Stromal cell of bone marrow (primary cell): Measurements from ENCODE around the gene PPIE.

Experiments
- DNase-seq: peaks from one replicate; pipeline ENCODE4 v3.0.0-alpha.2; 2012; ENCODE audit warnings: low read depth

Gene PPIE

DNA sequence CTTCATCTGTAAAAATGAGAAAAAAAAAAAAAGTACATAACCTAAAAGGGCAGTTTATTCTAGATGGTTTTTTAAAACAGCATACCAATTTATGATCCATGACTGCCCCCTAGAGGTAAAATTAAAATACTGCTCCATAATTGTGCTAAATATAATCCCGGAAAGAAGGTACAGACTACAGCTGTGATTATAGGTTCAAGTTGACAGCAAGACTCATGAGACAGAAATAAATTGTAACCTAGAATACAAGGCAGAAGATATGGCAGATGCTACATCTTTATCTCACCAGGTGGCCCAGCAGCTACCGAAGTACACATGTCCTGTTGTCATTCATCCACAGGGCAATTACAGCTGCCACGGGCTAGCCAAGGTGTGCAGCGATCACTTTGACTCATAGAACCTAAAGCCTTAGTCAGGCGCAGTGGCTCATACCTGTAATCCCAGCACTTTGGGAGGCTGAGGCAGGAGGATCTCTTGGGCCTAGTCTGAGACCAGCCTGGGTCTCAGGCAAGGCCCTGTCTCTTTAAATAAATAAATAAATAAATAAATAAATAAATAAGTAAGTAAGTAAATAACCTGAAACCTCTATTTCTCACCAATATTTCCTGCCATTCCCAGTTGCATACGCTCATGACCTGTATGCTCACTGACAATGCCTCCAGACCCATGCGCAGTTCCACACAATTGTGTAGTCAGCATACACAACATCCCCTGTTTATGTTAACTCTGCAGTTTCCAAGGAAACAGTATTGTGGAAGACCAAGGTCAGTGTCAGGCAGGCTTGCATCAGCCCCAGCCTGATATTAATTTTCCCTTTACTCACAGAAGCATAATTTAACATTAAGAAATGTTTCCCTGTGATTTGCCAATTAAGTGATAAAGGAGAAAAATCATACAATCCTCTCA is 18.3 kb upstream of the PPIE start:
- DNase-seq: peak; percentile 41

DNA sequence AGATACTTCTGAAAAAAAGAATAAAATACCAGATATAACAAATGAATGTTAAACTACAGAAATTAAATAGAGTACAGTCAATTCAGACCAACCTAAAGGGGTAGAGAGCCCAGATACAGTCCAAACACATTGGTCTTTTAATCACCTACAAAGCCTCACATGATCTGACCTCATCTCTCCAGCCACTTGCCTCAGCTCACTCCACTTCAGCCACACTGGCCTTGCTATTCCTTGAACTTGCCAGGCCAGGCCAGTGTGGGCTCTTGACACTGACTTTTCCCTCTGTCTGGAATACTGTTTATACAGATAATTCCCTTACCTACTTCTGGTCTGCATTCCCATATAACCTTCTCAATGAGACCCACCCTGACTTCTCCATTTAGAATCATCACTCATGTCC is 17.0 kb upstream of the PPIE start:
- no peak for DNase-seq

DNA sequence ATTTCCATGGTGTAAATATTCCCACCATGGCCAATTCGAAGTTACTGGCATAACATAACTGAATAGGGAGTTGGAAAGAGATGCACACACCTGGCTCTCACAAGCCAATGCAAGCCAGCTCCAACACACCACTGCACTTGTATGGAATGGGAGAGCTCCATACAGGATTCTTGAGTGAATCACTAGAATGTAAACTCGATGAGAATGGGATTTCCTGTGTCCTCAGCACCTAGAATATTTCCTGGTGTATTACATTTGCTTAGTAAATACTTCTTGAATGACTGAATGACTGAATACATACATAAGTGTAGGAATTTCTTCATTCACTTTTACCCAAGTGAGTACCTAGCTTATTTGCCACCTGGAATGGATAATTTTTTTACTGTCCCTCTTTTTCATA is 16.2 kb upstream of the PPIE start:
- no peak for DNase-seq

DNA sequence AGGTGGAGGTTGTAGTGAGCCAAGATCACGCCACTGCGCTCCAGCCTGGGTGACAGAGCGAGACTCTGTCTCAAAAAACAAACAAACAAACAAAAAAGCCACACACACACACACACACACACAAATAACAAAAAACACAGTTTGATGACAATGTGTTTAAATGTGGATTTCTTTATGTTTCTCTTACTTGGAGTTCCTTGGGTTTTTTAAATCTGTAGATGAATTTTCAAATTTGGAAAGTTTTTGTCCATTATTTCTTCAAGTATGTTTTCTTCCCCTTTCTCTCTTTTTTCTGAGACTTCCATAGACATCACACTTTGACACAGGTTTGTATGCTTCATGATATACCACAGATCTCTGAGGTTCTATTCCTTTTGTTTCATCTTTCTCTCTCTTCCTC is 12.1 kb upstream of the PPIE start:
- DNase-seq: no peak

DNA sequence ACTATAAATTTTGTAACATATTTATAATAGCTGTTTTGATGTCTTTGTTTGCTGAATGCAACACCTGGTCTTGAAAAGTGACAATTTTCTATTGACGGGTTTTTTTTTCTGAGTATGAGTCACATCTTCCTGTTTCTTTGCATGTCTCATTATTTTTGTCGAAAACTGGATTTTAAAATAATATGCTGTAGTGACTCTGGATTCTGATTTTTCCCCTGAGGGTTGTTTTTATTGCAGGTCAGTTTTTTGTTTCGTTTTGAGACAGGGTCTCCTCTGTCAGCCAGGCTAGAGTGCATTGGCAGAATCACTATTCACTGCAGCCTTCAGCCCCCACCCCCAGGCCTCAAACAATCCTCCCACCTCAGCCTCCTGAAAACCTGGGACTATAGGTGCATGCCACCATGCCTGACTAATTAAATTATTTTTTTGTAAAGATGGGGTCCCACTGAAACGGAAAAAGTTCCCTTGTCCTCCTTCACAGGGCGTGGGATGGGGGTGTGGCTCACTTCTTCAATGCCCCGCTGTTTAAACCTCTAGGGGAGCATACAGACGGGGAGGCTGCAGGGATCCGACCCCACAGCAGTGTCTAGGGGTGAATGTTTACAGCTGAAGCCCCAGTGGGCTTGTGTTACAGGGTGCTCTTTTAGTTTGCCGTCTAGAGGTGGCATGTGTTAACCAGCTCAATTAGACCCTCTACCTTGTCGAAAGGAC is 11.3 kb upstream of the PPIE start:
- DNase-seq: no peak

DNA sequence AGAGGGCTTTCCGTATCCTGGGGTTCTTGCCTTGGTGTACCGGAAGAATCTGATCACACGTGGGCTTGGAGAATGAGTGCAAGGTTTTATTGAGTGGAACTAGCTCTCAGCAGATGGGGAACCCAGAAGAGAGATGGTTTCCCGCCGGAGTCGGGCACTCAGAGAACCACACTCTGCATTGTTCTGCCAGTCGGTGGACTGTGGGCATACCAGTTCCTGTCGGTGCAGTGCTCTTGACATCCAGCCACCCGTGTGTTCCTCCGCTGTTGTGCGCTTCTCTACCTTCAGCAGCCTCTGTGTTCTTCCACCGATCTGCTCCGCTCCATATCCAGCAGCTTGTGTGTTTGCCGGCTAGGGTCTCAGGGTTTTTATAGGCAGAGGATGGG is 10.8 kb upstream of the PPIE start:
- DNase-seq: no peak

DNA sequence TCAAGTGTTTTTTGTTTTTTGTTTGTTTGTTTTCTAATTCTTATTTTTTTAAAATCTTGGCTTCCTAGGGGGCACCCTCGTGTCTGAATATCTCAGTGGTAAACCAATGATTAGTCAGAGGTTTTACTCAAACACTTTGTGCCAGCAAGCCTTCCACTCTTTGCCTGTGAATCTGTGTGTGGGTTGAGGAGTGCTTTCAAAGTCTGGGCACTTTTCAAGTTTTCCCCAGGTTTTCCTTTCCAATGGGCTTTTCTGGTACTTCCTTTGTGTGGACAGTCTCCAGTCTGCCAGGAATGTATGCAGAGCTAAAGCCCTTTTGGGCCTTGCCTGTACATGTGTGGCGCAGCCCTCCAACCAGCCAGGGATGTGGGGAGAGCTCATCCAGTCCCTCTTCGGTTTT is 9.7 kb upstream of the PPIE start:
- no peak for DNase-seq

DNA sequence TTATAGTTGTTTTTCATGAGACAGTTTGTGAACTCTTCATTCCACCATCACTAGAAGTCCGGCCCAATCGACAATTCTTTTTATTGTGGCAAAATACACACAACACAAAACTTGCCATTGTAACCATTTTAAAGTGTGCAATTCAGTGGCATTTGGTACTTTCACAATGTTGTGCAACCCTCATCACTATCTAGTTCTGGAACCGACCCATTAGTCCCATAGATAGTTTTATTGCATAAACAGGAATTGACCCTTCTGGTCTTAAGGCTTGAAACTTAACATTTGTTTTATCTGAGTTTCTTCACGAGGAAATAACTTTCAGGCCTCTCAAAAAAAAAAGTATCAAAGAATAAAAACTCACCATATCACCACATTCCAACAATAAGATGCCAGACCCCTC is 8.8 kb upstream of the PPIE start:
- DNase-seq: no peak

DNA sequence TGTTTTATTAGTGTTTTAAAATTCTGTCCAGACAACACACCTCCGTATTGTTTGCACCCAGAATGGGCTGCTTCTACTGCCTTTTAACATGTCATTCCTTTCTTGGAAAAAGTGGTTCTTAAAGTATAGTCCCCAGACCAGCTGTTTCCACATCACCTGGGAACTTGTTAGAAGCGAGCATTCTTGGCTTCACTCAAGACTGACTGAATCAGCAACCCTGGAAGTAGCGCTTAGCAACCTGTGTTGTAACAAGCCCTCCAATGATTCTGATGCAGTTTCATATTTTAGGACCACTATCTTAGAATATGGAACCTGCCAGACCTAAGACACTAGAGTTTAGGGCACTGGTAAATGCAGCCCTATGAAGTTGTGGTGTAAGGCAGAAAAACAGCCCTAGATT is 6.0 kb upstream of the PPIE start:
- DNase-seq: no peak

DNA sequence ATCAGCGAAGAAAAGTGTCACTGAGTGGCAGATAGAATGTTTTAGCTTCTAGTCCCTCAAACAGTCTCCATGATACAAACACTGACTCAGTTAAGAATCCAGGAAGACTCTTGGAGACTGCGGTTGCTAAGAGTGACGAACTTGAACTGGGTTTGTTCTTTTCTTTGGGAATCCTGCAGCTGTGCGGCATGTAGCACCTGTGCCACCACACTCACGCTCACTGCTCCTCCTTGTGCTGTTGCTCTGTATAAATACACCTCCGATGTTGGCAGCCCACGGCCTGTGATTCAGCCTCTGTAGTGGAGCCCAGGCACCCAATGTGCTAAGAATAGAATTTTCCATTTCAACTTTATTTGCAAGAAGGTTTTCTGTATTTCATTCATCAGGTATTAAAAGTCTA is 5.5 kb upstream of the PPIE start:
- no peak for DNase-seq

DNA sequence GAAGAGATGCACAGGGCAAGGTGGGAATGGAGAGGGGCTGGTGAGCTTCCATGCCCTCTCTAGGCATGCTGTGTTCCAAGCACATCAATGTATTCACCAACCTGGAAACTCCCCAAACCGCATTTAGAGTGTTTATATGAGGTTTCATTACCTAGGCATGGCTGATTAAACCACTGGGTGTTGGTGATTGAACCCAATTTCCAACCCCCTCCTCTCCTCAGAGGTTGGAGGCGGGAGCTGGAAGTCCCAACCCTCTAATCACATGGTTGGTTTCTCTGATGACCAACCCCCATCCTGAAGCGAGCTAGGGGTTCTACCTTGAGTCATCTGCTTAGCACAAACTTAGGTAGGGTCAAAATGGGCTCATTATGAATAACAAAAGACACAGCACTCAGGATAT is 3.0 kb upstream of the PPIE start:
- DNase-seq: no peak

DNA sequence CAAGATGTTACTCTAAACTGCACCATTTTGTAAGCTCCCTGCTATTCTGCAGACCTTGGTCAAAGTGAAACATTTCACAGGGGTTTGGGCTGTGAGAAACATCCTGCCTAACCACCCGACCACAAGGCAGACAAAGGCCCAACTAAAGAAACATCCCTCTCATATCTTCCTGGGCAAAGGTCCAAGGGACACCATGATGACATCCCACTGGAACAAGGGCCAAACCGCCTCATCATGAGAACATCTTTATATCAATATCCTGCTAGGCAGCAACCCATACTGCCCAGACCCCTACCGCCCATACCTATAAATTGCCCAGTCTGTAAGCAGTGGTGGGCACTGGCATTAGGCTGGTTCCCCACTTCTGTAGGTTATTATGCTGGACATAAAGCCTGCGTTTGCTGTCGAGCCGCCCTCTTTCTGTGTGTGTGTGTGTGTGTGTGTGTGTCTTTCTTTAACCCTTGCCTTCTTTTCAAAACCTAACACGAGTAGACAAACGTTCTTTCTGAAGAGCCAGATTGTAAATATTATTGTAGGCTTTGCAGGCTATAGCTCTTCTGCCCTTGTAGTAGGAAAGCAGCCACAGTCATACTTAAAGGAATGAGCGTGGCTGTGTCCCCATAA is 1.0 kb upstream of the PPIE start:
- DNase-seq: no peak

DNA sequence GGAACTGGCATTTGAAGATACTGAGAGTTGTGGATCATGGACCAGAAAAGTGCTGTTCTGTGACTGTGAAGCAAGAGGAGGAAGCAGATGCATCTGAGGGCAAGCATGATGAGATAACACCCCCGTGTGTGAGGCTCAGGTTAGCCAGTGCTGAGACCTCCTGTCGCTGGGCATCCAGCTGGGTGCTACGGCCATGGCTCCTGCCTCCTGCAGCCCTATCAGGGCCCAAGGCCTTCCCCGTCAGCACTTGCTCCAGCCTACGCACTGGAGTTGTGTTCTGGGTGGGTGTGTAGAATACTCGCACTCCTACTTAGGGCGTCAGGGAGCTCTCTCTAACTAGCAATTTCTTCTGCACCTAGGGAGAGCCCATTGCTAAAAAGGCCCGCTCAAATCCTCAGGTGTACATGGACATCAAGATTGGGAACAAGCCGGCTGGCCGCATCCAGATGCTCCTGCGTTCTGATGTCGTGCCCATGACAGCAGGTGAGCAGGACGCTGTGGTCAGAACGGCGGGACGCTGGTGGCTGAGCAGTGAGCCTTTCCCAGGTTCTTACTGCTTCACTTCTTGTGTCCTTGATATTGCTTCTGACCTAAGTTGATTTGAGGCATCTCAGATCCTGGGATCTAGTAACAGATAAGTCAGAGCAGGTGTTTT is 6.5 kb downstream of the PPIE start:
- no peak for DNase-seq

DNA sequence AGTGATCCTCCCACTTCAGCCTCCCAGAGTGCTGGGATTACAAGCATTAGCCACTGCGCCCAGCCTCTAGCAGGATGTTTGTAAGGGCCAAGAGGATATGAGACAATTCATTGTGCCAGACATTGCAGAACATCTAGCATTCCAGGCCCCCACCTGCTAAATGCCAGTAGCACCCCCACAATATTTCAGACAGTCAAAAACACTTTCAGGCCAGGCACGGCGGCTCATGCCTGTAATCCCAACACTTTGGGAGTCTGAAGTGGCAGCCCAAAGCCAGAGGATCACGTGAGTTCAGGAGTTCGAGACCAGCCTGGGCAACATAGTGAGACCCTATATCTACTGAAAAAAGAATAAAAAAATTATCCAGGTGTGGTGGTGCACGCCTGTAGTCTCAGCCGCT is 12.9 kb downstream of the PPIE start:
- DNase-seq: no peak

DNA sequence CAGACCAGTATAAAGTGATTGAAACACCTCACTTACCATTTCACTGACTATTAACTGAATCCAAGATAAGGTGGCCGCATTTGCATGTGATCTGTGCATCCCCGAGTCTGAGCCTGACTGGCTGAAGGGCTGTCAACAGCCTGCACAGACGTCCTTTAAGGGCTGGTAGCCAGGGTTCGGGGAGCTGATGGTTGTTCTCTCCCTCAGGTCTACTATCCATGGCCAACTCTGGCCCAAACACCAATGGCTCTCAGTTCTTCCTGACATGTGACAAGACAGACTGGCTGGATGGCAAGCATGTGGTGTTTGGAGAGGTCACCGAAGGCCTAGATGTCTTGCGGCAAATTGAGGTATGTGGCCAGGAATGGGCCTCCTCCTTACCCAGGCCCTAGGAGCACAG is 14.0 kb downstream of the PPIE start:
- no peak for DNase-seq

DNA sequence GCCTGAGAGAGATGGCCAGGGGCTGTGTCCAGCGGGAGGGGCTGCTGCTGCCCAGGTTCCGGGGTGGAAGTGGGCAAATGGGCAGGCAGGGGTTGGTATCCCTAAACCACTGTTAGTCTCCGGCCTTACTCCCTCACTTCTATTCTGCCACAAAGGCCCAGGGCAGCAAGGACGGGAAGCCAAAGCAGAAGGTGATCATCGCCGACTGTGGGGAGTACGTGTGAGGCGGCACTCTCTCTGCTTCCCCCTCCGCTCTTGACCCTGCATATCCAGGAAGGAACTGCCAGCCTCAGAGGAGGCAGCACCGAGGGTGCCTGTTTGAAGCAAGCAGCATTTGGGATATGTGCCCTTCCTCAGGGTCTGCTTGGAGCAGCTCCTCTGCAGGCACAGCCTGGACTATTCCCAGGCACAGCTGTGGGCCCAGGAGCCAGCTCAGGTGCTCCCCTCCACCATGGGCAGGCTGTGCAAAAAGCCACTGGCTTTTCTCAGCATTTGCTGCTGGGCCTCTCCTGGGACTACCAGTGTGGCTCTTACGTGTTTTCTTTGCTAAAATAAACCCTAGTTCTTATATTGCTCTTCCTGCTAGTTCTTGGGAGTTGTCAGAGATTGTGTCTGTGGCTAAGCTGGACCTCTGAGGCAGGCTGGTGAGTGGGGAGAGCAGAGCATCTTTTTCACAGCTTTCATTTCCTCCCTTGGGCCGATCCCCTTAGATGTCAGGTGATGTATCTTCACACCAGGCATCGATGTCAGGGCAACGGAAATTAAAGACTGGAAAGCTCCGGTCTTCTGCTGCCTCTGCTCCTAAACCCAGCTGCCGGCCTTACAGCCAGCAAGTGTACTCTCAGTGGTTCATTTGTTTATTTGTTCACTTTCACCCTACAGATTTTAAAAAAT is 14.7 kb downstream of the PPIE start:
- no peak for DNase-seq

DNA sequence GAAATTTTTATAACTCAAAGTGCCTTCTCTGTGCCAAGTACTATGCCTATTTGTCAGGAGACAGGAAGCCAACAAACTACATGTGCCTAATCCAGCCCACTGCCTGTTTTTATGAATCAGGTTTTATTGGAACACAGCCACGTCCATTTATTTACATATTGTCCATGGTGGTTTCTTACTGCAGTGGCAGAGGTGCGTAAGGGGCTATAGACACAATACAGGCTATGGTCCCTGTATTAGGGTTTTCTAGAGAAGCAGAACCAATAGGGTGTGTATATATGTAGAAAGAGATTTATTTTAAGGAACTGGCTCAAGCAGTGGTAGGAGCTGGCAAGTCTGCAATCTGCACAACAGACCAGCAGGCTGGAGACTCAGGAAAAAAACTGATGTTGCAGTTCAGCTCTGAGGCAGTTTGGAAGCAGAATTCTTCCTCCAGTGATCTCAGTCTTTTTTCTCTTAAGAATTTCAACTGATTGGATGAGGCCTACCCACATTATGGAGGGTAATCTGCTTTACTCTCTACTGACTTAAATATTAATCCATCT is 15.4 kb downstream of the PPIE start:
- DNase-seq: no peak

DNA sequence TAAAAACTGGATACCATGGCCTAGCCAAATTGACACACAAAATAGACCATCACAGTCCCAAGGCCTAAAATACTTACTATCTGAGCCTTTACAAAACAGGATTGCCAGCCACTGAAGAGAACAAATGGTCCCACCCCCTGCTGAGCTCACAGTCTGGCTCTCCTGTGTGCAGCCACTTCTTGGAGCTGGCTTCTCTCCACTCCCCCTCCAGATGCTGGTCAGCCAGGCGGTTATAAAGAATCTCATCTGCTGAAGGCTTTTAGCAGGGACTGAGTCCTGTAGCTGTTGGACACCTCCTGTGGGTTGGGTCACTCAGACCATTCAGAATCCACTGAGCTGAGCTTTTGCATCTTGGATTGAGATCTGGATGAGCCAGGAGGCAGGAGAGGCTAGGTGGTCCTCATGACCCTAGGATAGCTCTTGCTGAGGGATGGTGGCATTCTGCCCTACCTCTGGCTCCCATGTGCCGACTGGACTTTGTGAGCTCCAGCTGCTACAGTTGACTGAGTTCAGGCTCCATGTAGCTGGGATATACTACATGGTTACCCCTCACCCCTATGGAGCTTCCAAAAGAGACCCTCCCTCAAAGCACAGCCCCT is 16.3 kb downstream of the PPIE start:
- no peak for DNase-seq

DNA sequence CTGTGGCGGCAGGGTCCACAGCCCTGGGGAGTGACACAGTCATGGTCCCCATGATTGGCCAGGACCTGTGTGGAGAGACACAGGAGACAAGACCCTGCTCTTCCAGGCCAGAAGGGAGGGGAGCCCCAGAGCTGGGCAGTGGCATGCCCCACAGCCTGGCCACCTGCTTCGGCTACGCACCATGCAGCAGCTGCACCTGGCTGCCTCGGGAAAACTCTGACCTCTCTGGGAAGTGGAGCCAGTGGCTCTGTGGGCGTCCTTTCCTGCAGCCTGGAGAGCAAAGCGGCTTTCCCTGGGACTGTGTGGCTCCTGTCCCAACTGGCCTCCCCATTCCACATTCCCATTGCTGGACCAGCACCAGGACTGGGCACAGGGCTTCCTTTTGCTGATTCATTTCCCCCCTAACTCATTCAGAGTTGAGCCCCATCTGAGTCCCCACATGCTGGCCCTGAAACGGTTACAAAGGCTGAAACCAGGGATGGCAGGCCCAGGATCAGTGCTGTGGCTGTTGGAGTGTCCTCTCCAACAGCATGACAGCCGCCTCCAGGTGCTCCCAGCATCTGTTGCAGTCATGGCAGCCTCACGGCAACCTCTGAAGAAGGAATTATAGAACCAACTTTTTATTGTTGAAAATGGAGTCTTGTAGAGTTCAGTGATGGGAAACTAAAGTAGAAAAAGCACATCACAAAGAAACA is 17.4 kb downstream of the PPIE start:
- no peak for DNase-seq

DNA sequence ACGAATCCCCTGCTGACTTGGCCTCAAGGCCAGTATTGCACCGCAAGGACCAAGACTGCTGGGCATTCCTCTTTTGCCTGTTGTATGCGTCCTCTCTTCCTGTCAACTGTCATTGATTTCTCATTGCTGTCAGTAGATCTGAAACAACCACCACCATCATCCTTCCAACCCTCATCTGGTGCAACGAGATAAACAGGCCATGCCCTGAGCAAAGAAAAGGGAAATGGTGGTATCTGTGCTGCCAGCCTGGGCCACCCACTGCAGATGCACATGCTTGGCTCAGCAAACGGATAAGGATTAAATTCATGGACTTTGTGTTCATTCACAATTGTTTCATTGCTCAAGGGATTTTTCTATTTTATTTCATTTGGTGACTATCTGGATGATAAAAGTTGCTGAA is 18.8 kb downstream of the PPIE start:
- DNase-seq: no peak
